ENCODE results near the gene FNTB. TPM values are rescaled to one million over a fixed set of nuclear protein-coding genes. Genes with fewer than 3 reads are reported as not detected.

The FNTB gene
- total RNA-seq, 2 experiments from 2014 or later, result 17.9 to 18.8 TPM

GRCh38 chr14:65101631-65102440 lies 115.1 kb downstream of the FNTB start:
- POLR2A ChIA-PET, result interaction anchor here (0.6 to 1.1 kb wide), 4 partner anchors 8 to 1389 kb away, joined by 3 to 4 read pairs (median 3); no protein-coding TSS in a partner anchor
- peak overlapping the region; percentile 95 for H3K4me3 Mint-ChIP-seq
- peak; percentile 62 for ATAC-seq
- DNase-seq, result peak; percentile 60
- H3K36me3 Mint-ChIP-seq (ENCODE audit: low read depth), result peaks cover 31% of the 10 kb centered on the region
- peak overlapping the region; percentile 95 for H3K27ac Mint-ChIP-seq
- H3K4me1 Mint-ChIP-seq (ENCODE audit: low read depth), result peaks cover 46% of the 10 kb centered on the region
- no peaks in the 10 kb centered on the region for H3K9me3 Mint-ChIP-seq (ENCODE audit: insufficient read depth)
- peaks cover 11% of the 10 kb centered on the region for H3K27me3 Mint-ChIP-seq (ENCODE audit: low read depth)
- CTCF ChIA-PET, result interaction anchor here (1.0 to 1.9 kb wide), 2 partner anchors 11 to 115 kb away, joined by 3 to 8 read pairs; partner anchors contain the start of gene FNTB

- ATAC-seq, result peak; percentile 94
- no peaks in the 10 kb centered on the region for H3K9me3 Mint-ChIP-seq (ENCODE audit: insufficient read depth)
- peaks cover 11% of the 10 kb centered on the region for H3K27me3 Mint-ChIP-seq (ENCODE audit: low read depth)
- peak; percentile 99 for DNase-seq
- ChIA-PET POLR2A (interaction anchor here (0.6 to 1.4 kb wide), 5 partner anchors 8 to 106 kb away, joined by 3 to 5 read pairs (median 3); no protein-coding TSS in a partner anchor), CTCF (interaction anchor here (0.7 to 1.9 kb wide), 4 partner anchors 10 to 858 kb away, joined by 3 to 8 read pairs (median 3); partner anchors contain the start of gene FNTB)
- H3K27ac Mint-ChIP-seq, result peak within 1 kb of the TSS; percentile 95
- H3K4me1 Mint-ChIP-seq (ENCODE audit: low read depth), result peaks cover 39% of the 10 kb centered on the region
- H3K36me3 Mint-ChIP-seq (ENCODE audit: low read depth), result peaks cover 24% of the 10 kb centered on the region
- peak within 1 kb of the TSS; percentile 95 for H3K4me3 Mint-ChIP-seq
These were observed 115.9 kb downstream of the FNTB start, which contains the start of gene MAX for GRCh38 chr14:65102441-65103149. Gene MAX (minus strand): TSS chr14:65102517. CDS start chr14:65102339, 178 bp downstream.

- CTCF ChIA-PET, result interaction anchor here (1.0 to 1.9 kb wide), 4 partner anchors 9 to 280 kb away, joined by 3 to 8 read pairs (median 5); partner anchors contain the start of gene FNTB
- no peak for ATAC-seq
- POLR2A ChIA-PET, result interaction anchor here (0.9 to 1.4 kb wide), 2 partner anchors 10 to 26 kb away, joined by 4 to 5 read pairs; no protein-coding TSS in a partner anchor
- Mint-ChIP-seq H3K4me3 (peak overlapping the region; percentile 95), H3K36me3 (ENCODE audit: low read depth) (peaks cover 19% of the 10 kb centered on the region), H3K9me3 (ENCODE audit: insufficient read depth) (no peaks in the 10 kb centered on the region), H3K4me1 (ENCODE audit: low read depth) (peaks cover 33% of the 10 kb centered on the region), H3K27ac (peak overlapping the region; percentile 41), H3K27me3 (ENCODE audit: low read depth) (peaks cover 11% of the 10 kb centered on the region)
- DNase-seq, result peak; percentile 39
These were observed 116.6 kb downstream of the FNTB start for GRCh38 chr14:65103150-65103760.

GRCh38 chr14:65104791-65105190 lies 118.1 kb downstream of the FNTB start:
- H3K36me3 Mint-ChIP-seq (ENCODE audit: low read depth), result peaks cover 13% of the 10 kb centered on the region
- CTCF ChIA-PET, result interaction anchor here (1.8 kb wide), 1 partner anchor 12 kb away, joined by 5 read pairs; no protein-coding TSS in a partner anchor

GRCh38 chr14:65106316-65106715 lies 119.6 kb downstream of the FNTB start:
- DNase-seq, result no peak
- peaks cover 14% of the 10 kb centered on the region for H3K4me1 Mint-ChIP-seq (ENCODE audit: low read depth)
- no peaks in the 10 kb centered on the region for H3K9me3 Mint-ChIP-seq (ENCODE audit: insufficient read depth)
- H3K27ac Mint-ChIP-seq, result no peak overlapping the region
- ChIA-PET POLR2A (no interaction called here), CTCF (no interaction called here)
- H3K36me3 Mint-ChIP-seq (ENCODE audit: low read depth), result peaks cover 4% of the 10 kb centered on the region
- no peak for ATAC-seq
- H3K4me3 Mint-ChIP-seq, result no peak overlapping the region
- peaks cover 15% of the 10 kb centered on the region for H3K27me3 Mint-ChIP-seq (ENCODE audit: low read depth)

More at GRCh38 chr14:65104791-65105190, 118.1 kb downstream of the FNTB start:
- DNase-seq (no peak), ATAC-seq (no peak)
- POLR2A ChIA-PET, result no interaction called here
- no peak overlapping the region for H3K27ac Mint-ChIP-seq
- H3K4me3 Mint-ChIP-seq, result no peak overlapping the region
- H3K27me3 Mint-ChIP-seq (ENCODE audit: low read depth), result peaks cover 15% of the 10 kb centered on the region
- peaks cover 22% of the 10 kb centered on the region for H3K4me1 Mint-ChIP-seq (ENCODE audit: low read depth)
- H3K9me3 Mint-ChIP-seq (ENCODE audit: insufficient read depth), result no peaks in the 10 kb centered on the region

GRCh38 chr14:65106736-65107135 lies 120.0 kb downstream of the FNTB start:
- peaks cover 3% of the 10 kb centered on the region for H3K36me3 Mint-ChIP-seq (ENCODE audit: low read depth)
- H3K27ac Mint-ChIP-seq, result no peak overlapping the region
- peaks cover 16% of the 10 kb centered on the region for H3K27me3 Mint-ChIP-seq (ENCODE audit: low read depth)
- DNase-seq, result no peak
- ChIA-PET CTCF (no interaction called here), POLR2A (no interaction called here)
- no peaks in the 10 kb centered on the region for H3K9me3 Mint-ChIP-seq (ENCODE audit: insufficient read depth)
- H3K4me1 Mint-ChIP-seq (ENCODE audit: low read depth), result peaks cover 14% of the 10 kb centered on the region
- no peak for ATAC-seq
- H3K4me3 Mint-ChIP-seq, result no peak overlapping the region

GRCh38 chr14:65107200-65107599 lies 120.5 kb downstream of the FNTB start:
- POLR2A ChIA-PET, result no interaction called here
- Mint-ChIP-seq H3K27ac (no peak overlapping the region), H3K4me3 (no peak overlapping the region), H3K4me1 (ENCODE audit: low read depth) (peaks cover 14% of the 10 kb centered on the region), H3K36me3 (ENCODE audit: low read depth) (peaks cover 2% of the 10 kb centered on the region), H3K27me3 (ENCODE audit: low read depth) (peaks cover 18% of the 10 kb centered on the region), H3K9me3 (ENCODE audit: insufficient read depth) (no peaks in the 10 kb centered on the region)
- DNase-seq, result no peak
- CTCF ChIA-PET, result no interaction called here
- ATAC-seq, result no peak

GRCh38 chr14:65109357-65109756 lies 122.7 kb downstream of the FNTB start:
- DNase-seq, result no peak
- H3K9me3 Mint-ChIP-seq (ENCODE audit: insufficient read depth), result no peaks in the 10 kb centered on the region
- CTCF ChIA-PET, result no interaction called here
- POLR2A ChIA-PET, result no interaction called here
- H3K27me3 Mint-ChIP-seq (ENCODE audit: low read depth), result peaks cover 14% of the 10 kb centered on the region
- H3K36me3 Mint-ChIP-seq (ENCODE audit: low read depth), result no peaks in the 10 kb centered on the region
- no peak overlapping the region for H3K27ac Mint-ChIP-seq
- H3K4me3 Mint-ChIP-seq, result no peak overlapping the region
- ATAC-seq, result no peak
- H3K4me1 Mint-ChIP-seq (ENCODE audit: low read depth), result peaks cover 6% of the 10 kb centered on the region

GRCh38 chr14:65110525-65110924 lies 123.8 kb downstream of the FNTB start:
- H3K4me3 Mint-ChIP-seq, result no peak overlapping the region
- CTCF ChIA-PET, result no interaction called here
- no peak for ATAC-seq

More at GRCh38 chr14:65110525-65110924, 123.8 kb downstream of the FNTB start:
- POLR2A ChIA-PET, result no interaction called here
- H3K27ac Mint-ChIP-seq, result peak overlapping the region; percentile 65
- H3K36me3 Mint-ChIP-seq (ENCODE audit: low read depth), result no peaks in the 10 kb centered on the region
- H3K9me3 Mint-ChIP-seq (ENCODE audit: insufficient read depth), result no peaks in the 10 kb centered on the region
- peaks cover 6% of the 10 kb centered on the region for H3K4me1 Mint-ChIP-seq (ENCODE audit: low read depth)
- no peak for DNase-seq
- H3K27me3 Mint-ChIP-seq (ENCODE audit: low read depth), result peaks cover 11% of the 10 kb centered on the region

Measured in activated CD8-positive, alpha-beta T cell treated with anti-CD3 and anti-CD28 coated beads, Interleukin-2, amount 10 ng/mL, durations not matched to agents 7 days and 5 days (primary cell).